IMR-90 (cell line): ENCODE data around the gene USP17L25.
"Not testable (repeated sequence)": the region's sequence is repeated elsewhere in the genome, so short reads cannot be mapped to it uniquely, and the experiment has no call there.

Source experiments
- BHLHE40 ChIP-seq: fragments of 150-350 bp; IDR thresholded peaks from 2 replicates; pipeline ENCODE4 v1.6.1; 2016; ENCODE audit warnings: mild to moderate bottlenecking, low read depth, low read length
- CEBPB ChIP-seq: IDR thresholded peaks from 2 replicates; pipeline ENCODE4 v1.6.1; 2012; ENCODE audit warnings: low read depth, low read length, improper control_type of control experiment
- CHD1 ChIP-seq: IDR thresholded peaks from 2 replicates; pipeline ENCODE4 v1.6.1; 2012; ENCODE audit warnings: low read depth, low read length, improper control_type of control experiment
- FOS ChIP-seq: fragments of 150-350 bp; IDR thresholded peaks from 2 replicates; pipeline ENCODE4 v1.6.1; 2016; ENCODE audit warnings: low read depth, low read length
- MAFK ChIP-seq: IDR thresholded peaks from 2 replicates; pipeline ENCODE4 v1.6.1; 2012; ENCODE audit warnings: low read depth, low read length, improper control_type of control experiment
- MAZ ChIP-seq: IDR thresholded peaks from 2 replicates; pipeline ENCODE4 v1.6.1; 2012; ENCODE audit warnings: low read depth, mild to moderate bottlenecking, low read length, improper control_type of control experiment, moderate library complexity, borderline replicate concordance
- NFE2L2 ChIP-seq: fragments of 150-350 bp; IDR thresholded peaks from 2 replicates; pipeline ENCODE4 v1.6.1; 2016; ENCODE audit warnings: low read depth, mild to moderate bottlenecking, low read length
- POLR2A ChIP-seq: IDR thresholded peaks from 2 replicates; pipeline ENCODE4 v1.6.1; 2012; ENCODE audit warnings: mild to moderate bottlenecking, low read depth, low read length
- RAD21 ChIP-seq: IDR thresholded peaks from 2 replicates; pipeline ENCODE4 v1.6.1; 2012; ENCODE audit warnings: low read length, improper control_type of control experiment
- RFX5 ChIP-seq: IDR thresholded peaks from 2 replicates; pipeline ENCODE4 v1.8.0; 2012; ENCODE audit warnings: low read depth, mild to moderate bottlenecking, low read length, moderate library complexity
- SMC3 ChIP-seq: fragments of 150-350 bp; IDR thresholded peaks from 2 replicates; pipeline ENCODE4 v1.6.1; 2016; ENCODE audit warnings: low read depth, mild to moderate bottlenecking, antibody characterized with exemption, low read length, moderate library complexity
- TF ChIP-seq, protein P1 (sequence below): conservative IDR thresholded peaks from 2 replicates; pipeline ENCODE4 v1.5.1; 2012; ENCODE audit warnings: mild to moderate bottlenecking, low read depth, low read length, improper control_type of control experiment
- TF ChIP-seq, protein P2 (sequence below): fragments of 150-350 bp; IDR thresholded peaks from 2 replicates; pipeline ENCODE4 v1.6.1; 2016; ENCODE audit warnings: low read depth, mild to moderate bottlenecking, low read length, moderate library complexity, borderline replicate concordance
- TF ChIP-seq, protein P3 (sequence below): fragments of 150-350 bp; IDR thresholded peaks from 2 replicates; pipeline ENCODE4 v1.6.1; 2017; ENCODE audit warnings: mild to moderate bottlenecking, antibody characterized with exemption, low read length, low read depth

DNA sequence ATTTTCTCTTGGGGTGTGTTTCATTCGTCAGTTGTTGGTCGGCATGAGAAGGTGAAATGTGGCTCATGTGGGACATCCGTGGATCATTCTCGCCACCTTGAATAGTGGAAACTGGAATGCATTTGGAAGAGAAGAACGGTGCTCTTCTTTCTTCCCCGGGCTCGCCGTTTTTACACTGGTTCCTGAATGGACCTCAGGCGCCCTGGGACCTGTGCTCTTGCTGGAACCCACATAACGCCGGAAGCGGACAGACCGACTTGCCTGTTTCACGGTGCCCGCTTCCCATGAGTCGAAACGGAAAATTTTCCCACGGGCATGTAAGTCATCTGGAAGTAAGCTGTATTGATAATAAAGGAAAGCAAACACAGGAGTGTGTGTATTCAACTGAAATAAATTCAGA is 21.2 kb downstream of the USP17L25 start:
- TF ChIP-seq, protein P1, sequence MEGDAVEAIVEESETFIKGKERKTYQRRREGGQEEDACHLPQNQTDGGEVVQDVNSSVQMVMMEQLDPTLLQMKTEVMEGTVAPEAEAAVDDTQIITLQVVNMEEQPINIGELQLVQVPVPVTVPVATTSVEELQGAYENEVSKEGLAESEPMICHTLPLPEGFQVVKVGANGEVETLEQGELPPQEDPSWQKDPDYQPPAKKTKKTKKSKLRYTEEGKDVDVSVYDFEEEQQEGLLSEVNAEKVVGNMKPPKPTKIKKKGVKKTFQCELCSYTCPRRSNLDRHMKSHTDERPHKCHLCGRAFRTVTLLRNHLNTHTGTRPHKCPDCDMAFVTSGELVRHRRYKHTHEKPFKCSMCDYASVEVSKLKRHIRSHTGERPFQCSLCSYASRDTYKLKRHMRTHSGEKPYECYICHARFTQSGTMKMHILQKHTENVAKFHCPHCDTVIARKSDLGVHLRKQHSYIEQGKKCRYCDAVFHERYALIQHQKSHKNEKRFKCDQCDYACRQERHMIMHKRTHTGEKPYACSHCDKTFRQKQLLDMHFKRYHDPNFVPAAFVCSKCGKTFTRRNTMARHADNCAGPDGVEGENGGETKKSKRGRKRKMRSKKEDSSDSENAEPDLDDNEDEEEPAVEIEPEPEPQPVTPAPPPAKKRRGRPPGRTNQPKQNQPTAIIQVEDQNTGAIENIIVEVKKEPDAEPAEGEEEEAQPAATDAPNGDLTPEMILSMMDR, result not testable (repeated sequence)
- not testable (repeated sequence) for TF ChIP-seq BHLHE40, POLR2A, FOS, RFX5, RAD21, SMC3, MAFK, CEBPB, MAZ, CHD1, NFE2L2
- TF ChIP-seq, protein P2, sequence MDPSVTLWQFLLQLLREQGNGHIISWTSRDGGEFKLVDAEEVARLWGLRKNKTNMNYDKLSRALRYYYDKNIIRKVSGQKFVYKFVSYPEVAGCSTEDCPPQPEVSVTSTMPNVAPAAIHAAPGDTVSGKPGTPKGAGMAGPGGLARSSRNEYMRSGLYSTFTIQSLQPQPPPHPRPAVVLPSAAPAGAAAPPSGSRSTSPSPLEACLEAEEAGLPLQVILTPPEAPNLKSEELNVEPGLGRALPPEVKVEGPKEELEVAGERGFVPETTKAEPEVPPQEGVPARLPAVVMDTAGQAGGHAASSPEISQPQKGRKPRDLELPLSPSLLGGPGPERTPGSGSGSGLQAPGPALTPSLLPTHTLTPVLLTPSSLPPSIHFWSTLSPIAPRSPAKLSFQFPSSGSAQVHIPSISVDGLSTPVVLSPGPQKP, result not testable (repeated sequence)
- TF ChIP-seq, protein P3, sequence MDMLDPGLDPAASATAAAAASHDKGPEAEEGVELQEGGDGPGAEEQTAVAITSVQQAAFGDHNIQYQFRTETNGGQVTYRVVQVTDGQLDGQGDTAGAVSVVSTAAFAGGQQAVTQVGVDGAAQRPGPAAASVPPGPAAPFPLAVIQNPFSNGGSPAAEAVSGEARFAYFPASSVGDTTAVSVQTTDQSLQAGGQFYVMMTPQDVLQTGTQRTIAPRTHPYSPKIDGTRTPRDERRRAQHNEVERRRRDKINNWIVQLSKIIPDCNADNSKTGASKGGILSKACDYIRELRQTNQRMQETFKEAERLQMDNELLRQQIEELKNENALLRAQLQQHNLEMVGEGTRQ, result not testable (repeated sequence)
